ELF-1 (cell line): ENCODE data around the gene TMEM54.

ENCODE experiments used
- DNase-seq: peaks from one replicate; pipeline ENCODE4 v3.0.0-alpha.2; 2016; ENCODE audit warnings: low read depth, low spot score

The TMEM54 gene

DNA sequence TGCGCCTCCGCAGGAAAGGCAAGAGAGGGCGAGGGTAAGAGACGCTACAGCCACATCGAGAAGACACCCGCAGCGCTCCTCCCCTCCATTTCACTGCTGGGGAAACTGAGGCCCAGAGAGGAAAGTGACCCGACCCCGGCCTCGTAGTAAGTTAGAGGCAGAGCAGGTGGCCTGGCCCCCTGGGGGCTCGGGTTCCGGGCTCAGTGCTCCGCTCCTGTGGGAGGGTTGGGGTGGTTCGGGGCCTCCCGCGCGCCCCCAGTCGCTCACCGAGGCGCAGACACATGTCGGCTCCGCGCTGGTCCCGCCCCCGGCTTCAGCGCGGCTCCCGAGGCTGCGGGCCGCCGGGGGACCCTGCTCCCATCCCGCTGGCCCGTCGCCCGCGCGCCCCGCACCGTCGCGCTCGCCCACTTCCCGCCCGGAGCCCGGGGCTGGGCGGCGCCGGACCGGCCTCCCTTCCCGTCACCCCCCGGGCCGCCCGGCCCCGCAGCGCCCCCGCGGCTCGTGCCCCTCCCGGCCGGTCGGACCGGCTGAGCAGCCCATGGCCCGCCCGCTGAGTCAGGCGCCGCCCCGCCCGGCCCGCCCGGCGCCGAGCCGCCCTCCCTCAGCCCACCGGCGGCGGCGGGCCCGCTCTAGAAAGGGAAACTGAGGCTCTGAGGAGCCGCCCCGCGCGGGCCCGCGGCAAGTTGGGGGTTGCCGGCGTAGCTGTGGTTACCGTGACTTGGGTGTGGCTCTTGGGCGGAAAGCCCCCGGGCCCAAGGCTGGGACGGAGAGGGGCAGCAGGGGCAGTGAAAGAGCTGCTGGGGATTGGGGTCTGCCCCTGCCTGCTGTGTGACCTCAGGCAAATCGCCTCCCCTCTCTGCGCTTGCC is at the start of gene TMEM54:
Gene TMEM54, minus strand, starts transcription at position 434 of the 867 bp plus-strand sequence. Its CDS starts 151 bp downstream, at position 283.
- peak; percentile 44 for DNase-seq

DNA sequence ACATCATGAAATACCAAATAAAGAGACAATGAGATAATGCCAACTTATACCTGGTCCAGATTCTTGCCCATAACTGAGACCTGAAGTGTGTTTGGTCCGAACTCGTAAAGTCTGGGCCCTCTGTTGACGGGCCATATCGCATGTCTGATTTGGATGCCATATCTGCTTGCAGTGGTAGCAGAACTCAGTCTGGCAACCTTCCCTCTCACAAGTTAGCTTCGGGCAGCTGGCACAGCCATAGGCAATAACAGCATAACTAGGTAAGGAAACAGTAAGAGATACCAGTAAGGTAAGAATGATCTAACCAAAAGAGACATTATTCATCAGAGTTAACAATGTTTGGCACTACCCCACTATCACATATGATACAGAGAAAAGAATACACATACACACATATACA is 48.3 kb upstream of the TMEM54 start:
- no peak for DNase-seq

DNA sequence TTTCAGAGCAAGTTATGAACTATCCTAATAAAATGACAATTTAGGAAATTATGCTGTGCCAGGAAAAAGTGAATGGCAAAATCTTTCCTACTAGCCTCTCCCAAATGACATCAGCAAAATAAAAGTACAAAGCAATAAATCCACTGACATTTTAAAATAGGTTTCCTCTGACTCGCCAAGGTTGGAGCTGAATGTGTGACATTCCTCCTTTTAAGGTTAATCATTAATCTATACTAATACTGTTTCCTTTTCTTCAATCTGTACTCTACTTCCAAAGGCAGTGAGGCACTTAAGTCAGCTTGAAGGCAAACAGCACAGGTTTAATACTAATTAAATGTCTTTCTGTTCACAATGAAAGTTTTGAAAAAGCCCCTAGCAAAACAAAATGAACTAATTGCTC is 47.7 kb upstream of the TMEM54 start:
- no peak for DNase-seq

- DNase-seq: no peak
Measured at GRCh38 chr1:32948390-32948722, 47.2 kb upstream of the TMEM54 start.

GRCh38 chr1:32947669-32948389 is 46.6 kb upstream of the TMEM54 start:
- no peak for DNase-seq

DNA sequence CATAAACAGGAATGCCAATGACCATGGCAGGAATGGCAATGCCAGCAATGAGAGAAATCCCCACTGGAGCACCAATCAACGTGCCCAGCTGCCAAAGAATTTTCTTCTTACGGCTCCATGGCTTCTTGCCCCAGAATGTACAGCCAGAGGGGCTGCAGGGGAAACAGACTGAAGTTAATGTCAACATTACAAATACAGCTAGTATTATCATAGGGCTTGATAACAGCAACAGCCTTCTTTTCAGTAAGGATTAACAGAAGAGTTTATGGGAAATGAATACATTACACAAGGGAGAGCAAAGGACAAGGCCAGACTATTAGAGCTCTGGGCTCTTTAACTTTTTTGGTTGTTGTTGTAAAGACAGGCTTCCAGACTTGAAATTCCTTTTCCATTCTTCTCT is 45.2 kb upstream of the TMEM54 start:
- DNase-seq: no peak

DNA sequence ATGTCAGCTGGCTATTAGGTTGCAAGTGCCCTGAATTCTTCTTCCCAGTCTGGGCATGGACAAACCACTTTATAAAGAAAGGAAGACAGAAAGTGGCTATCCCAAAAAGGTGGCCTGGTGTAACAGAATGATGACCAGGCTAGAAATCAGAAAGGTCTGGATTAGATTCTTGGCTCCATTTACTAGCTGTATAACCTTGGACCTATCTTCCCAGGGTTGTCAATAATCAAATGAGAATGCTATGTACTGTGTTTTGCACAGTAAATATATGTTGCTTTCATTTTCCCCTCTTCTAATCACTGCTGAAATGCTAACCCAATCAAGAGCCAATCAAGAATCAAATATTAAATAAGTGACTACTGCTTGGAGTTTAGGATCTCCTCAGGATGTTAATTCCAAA is 43.0 kb upstream of the TMEM54 start:
- no peak for DNase-seq

- DNase-seq: no peak
Measured at GRCh38 chr1:32939655-32940371, 38.6 kb upstream of the TMEM54 start.

DNA sequence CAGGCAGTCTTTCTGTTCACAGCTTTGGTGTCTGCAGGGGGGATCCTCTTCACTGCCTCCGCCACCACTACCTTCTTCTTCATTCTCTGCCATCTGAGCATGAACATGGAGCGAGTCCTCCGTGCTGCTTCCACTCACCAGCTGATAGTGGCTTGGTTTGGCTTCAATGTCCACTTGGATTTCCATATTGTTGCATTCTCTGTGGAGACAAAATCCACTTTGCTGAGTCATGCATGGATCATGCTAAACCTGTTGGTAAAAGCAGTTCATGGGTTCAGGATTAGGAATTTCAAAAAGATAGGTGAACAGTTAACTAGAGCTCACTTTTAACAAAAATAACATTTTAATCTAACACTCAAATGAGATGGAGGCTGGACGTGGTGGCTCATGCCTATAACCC is 35.9 kb upstream of the TMEM54 start:
- DNase-seq: no peak

DNA sequence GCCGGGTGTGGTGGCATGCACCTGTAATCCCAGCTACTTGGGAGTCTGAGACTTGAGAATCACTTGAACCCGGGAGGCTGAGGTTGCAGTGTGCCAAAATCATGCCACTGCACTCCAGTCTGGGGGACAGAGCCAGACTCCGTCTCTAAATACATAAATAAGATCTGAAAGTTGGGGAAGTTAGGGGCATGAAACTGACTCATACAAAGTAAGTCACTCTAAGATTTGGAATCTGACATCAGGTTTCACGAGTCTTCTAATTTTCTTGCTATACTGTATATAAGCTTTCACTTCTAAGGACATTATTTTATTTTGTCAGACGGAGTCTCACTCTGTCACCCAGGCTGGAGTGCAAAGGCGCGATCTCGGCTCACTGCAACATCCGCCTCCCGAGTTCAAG is 33.3 kb upstream of the TMEM54 start:
- DNase-seq: no peak

DNA sequence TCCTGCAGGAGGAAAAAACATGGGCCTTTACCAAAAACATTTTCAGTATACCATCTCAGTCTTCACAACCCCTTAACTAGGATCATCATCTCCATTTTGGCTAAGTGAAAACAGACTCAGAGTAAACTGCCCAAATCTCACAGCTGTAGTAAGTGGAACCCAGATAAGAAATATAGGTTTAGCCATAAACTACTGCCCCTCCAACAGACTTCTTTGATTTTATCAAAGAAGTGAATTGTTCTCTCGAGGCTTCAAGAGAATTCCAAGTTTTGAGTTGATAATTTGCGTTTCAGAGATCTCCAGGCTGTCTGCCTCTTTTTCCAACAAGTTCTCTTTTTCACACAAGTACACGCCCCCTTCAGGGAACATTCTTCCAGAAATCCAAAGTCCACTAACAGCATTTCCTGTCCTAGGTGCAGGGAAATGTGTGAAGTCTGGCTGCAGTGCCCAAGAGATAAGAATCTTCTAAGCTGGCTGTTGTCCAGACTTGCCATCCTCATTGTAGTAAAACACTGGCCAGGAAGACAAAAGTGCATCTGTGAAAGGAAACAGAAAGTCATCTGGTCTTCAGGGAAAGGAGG is 32.6 kb upstream of the TMEM54 start:
- peak; percentile 76 for DNase-seq

DNA sequence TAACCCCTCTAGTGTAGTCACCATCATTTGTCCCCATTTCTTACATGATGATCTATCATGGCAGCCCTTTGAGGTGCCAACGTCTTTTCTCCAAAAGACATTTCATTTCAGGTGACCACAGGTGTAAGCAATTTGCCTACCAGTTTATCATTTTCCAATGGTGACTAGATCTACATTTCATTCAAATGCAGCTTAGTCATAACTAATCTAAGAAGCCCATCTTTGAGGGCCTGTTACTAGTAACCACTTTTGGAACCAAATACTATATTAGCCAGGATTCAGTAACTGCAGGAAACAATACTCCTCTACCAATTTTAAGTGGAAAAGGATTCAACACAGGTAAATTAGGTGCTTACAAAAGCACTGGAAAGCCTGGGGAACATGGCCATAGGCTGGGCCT is 30.6 kb upstream of the TMEM54 start:
- no peak for DNase-seq

DNA sequence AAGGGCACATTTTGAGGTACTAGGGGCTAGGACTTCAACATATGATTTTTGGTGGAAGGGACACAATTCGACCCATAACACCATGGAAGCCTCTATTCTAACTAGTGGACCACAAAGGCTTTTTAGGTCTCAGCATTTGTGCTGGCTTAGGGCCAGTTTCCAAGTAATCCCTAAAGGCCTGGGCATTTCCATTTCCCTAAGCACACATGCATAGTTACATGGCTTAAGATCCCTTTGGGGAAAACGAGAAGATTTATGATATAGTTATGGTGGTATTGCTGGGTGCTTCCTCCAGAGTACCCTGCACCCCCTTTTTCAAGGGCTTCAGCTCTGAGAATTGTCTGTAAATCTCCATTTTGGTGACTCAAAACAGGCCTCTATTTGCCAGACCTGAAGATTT is 28.2 kb upstream of the TMEM54 start:
- no peak for DNase-seq

GRCh38 chr1:32928715-32929114 is 27.5 kb upstream of the TMEM54 start:
- no peak for DNase-seq

DNA sequence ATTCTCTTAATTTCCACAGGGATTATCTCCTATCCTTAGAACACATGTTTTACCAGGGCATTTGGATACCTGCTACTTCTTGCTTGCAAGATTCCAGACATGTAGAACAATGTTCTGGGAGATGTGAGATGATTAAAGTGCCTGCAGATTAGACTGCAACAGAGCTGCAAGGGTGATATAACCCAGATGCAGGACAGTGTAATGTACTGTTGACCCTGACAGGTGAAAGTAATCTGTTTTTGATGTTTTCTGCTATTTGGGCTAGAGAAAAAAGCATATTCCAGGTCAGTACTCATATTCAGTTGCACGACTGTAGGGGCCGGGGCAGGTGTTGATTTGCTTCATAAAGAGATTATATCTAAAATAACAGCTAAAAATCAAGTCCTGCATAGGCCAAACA is 27.1 kb upstream of the TMEM54 start:
- DNase-seq: no peak

DNA sequence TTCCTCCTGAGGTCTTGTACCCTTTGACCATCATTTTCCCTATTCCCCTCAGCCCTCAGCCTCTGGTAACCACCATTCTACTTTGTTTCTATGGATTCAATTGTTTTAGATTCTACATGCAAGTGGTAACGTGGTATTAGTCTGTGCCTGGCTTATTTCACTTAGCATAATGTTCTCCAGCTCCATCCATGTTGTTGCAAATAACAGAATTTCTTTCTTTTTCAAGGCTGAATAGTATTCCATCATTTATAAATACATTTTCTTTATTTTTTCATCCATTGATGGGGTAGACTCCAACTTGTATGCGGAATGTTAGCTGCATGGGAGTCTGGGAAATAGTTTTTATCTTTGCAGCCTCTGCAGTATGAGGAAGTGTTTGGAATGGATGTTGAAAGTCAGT is 26.3 kb upstream of the TMEM54 start:
- no peak for DNase-seq

DNA sequence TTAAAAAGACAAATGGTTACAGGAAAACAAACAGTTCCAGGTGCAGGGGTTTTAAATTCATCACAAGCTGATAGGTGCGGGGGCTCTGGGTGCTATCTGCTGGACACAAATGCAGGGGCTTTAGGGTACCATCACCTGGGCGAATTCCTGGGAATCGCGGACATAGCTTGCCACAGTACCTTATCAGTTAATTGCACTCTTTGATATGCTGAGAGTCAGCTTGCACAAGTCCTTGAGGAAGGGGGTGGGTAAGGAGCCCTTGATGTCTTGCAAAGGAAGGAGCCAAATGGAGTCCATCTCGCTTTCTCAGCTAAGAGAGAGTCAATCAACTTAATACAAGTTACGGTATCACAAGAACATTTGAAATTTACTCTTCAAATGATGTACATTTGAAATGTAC is 25.4 kb upstream of the TMEM54 start:
- peak; percentile 50 for DNase-seq

GRCh38 chr1:32925403-32926162 is 24.4 kb upstream of the TMEM54 start:
- peak; percentile 83 for DNase-seq

DNA sequence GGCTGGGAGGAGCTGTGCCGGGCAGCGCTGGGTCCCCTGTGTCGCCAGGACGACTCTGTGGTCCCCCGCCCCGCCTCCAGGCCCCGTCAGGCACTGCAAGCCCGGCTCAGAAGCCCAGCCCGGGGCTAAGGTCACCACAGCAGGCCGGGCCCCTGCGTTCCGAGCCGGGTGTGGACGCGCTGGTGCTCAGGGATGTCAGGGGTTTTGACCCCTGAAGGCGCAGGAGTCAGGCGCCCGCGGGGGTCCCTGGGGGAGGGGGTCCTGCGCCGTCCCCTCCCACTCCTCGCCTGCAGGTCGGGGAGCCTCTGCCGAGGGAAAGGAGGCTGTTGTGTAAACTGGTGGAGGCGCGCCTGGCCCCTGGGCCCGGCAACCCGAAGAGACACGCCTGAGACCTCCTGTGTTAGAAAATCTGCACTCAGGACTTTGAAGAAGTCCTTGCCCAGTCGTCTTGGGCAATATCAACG is 23.7 kb upstream of the TMEM54 start:
- DNase-seq: peak; percentile 76

DNA sequence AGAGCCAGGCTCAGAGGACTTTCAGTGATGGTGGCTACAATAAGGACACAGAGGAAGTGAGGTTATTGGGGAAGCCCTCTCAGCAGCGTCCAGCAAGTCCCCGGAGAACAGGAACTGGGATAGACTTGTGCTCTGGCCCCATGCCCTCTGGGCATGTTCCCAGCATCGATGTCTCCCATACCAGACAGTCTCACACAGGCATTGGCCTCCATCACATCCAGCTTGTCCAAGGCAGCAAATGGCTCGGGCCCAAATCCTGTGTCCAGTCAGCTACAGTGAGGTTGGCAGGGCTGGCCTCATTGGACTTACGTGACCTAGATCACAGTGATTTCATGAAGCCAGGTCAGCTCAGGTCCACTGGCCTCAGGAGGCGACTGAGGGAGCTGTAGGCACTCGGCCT is 19.6 kb upstream of the TMEM54 start:
- peak; percentile 23 for DNase-seq
